HG03565 (cell line): Measurements from ENCODE around the gene OR7A5.
"Not testable (repeated sequence)": the region's sequence is repeated elsewhere in the genome, so short reads cannot be mapped to it uniquely, and the experiment has no call there.

Experiments
- ATAC-seq: cut with Tn5 transposase; IDR thresholded peaks from one replicate; pipeline ENCODE4 v1.9.1; 2021; ENCODE audit warnings: mild to moderate bottlenecking, moderate library complexity; ENCODE audit not compliant: unreplicated experiment

OR7A5 gene

DNA sequence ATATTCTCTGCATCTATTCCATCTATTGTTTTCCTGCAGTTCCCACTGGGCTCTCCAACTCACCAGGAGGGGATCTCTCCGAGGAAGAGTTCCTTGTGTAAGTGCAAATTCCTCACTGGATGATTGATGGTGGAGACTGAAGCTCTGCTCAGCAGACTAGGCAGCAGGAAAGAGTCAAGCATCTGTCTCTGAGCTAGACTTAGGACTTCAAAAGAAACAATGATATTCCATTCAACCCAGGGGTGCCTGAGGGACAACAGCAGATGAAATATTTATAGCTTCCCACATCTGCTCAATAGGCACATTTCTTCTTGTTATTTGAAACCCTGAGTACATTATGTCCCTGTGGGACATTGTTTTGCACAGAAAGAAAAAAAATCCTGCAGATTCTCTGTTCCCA is at the start of gene OR7A5, which contains the start of gene OR7C1:
OR7A5 (minus strand) TSS at position 175 of the 400 bp plus-strand sequence. CDS start 6,944 bp downstream, outside the sequence.
OR7C1 (minus strand) TSS at position 175 of the 400 bp plus-strand sequence. CDS start 35,049 bp downstream, outside the sequence.
- no peak for ATAC-seq

- no peak for ATAC-seq
Observed at GRCh38 chr19:14871619-14872230, 36.7 kb upstream of the OR7A5 start.

- no peak for ATAC-seq
Observed at GRCh38 chr19:14868497-14868896, 33.5 kb upstream of the OR7A5 start.

- no peak for ATAC-seq
Observed at GRCh38 chr19:14848822-14849221, 13.8 kb upstream of the OR7A5 start, which contains the start of gene OR7A10. Gene OR7A10 (minus strand): TSS chr19:14848922. CDS start chr19:14841877, 7,045 bp downstream.

DNA sequence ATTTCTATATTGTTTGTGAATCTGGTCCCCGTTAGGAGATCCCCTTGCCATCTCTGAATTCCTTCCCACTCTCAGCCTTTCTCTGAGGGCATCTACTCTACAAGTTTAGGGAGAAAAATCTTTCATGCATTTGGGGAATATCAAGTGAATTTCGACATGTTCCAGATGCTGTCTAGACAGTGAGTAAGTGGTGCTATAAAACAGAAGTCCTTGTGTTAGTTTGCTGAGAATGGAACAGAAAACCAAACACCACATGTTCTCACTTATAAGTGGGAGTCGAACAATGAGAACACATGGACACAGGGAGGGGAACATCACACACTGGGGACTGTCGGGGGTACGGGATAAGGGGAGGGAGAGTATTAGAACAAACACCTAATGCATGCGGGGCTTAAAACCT is 8.6 kb upstream of the OR7A5 start:
- ATAC-seq: no peak

DNA sequence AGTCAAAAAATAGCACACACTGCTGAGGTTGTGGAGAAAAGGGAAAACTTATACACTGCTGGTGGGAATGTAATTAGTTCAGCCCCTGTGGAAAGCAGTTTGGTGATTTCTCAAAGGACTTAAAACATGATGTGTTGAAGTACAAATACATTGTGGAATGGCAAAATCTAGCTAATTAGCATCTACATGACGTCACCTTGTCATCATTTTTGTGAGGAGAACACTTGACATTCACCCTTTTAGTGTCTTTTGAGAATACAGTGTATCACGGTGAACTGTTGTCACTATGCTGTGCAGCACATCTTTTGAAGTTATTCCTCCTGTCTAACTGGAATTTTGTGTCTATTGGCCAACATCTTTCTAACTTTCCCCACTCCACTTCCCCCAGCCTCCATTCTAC is 8.2 kb upstream of the OR7A5 start:
- no peak for ATAC-seq

- no peak for ATAC-seq
Observed at GRCh38 chr19:14840206-14840605, 5.2 kb upstream of the OR7A5 start.

GRCh38 chr19:14837391-14837790 is 2.4 kb upstream of the OR7A5 start:
- ATAC-seq: no peak

DNA sequence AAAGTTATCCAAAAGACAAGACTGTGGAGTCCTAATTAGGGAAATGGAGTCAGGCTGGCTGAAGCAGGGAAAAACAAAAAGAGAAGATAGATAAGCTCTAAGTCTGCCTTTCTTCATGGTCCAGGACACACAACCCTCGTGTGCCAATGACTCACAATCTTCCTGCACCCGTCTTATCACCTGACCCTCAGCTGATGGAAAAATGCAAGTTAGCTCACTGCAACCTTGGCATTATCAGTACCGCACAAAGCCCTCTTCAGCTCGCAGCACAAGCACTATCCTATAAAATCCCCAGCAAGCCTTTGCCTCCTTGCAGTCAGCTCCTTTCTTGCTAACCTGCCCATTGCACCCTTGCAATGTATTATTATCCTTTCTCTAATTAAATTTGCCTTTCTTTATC is 4.3 kb downstream of the OR7A5 start:
- ATAC-seq: no peak

DNA sequence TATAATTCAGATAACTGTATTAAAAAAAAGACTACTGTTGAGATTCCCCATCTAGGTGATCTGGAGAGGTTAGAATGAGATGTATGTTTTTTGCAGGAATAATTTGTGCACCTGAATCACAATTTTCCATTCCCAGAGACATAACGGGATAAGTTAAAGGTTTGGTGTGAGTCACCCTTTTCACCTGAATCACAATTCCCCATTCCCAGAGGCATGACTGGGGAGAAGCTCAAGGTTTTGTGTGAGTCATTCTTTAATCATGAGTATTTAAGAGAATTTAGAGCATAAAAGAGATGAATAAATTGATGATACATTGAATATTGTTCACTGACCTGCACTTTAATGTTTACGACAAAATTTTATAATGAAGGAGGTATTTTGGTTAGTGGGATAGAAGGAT is 9.0 kb downstream of the OR7A5 start:
- no peak for ATAC-seq

DNA sequence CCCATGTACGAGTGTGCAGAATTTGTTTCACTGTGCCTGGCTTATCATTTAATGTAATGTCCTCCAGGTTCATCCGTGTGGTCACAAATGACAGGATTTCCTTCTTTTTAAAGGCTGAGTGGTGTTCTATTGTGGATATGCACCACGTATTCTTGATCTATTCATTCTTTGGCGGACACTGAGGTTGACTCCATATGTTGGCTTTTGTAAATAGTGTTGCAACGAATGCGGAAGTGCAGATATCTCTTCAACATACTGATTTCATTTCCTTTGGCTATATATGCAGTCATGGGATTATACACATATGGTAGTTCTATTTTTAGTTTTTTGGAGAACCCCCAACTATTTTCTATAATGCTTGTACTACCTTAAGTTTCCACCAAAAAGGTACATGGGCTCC is 13.0 kb downstream of the OR7A5 start:
- ATAC-seq: no peak

DNA sequence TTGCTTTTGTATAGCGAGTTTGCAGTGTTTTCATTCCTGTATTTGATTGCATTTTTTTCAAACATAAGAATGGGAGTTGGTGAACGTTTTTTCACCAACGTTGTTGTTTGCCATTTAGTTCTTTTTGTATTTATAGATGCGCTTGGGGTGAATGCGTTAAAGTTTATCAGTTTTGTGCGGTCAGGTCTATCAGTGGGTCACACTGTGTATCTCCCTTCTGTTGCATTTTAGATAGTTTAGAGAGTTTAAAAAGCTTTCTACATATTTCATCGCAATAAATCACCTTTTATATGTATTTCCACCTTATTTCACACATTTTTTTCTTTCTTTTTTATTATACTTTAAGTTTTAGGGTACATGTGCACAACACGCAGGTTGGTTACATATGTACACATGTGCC is 16.4 kb downstream of the OR7A5 start:
- no peak for ATAC-seq

- ATAC-seq: no peak
Observed at GRCh38 chr19:14817052-14817451, 17.9 kb downstream of the OR7A5 start.

DNA sequence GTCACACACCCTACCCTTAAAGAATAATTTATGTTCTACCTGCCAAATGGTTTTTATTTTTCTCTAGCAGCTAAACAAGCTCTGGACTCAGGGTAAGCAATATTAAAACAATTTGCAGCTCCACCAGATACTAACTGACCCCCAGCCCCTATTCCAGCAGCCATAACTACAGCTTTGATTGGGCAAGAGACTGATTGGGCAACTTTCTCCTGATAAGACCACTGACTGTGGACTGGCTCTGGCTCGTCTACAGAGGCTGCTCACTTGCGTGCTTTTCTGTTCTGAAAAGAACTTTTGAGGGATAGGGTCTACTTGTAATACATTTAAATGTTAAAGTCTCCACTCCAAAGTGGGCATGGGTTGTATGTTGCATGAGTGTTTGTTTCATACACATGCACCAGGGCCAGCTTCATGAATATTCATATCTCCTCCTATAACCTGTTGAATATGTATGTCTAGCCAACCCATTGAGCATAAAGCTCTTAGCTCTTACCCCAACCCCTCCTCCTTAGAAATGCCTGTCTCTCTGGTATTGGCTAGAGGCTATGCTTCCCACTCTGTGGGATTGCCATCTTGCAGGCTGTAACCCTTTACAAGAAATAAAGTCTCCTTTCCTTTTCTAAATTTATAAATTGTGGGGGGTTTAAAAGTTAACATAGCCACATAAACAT is 19.9 kb downstream of the OR7A5 start:
- ATAC-seq: no peak

DNA sequence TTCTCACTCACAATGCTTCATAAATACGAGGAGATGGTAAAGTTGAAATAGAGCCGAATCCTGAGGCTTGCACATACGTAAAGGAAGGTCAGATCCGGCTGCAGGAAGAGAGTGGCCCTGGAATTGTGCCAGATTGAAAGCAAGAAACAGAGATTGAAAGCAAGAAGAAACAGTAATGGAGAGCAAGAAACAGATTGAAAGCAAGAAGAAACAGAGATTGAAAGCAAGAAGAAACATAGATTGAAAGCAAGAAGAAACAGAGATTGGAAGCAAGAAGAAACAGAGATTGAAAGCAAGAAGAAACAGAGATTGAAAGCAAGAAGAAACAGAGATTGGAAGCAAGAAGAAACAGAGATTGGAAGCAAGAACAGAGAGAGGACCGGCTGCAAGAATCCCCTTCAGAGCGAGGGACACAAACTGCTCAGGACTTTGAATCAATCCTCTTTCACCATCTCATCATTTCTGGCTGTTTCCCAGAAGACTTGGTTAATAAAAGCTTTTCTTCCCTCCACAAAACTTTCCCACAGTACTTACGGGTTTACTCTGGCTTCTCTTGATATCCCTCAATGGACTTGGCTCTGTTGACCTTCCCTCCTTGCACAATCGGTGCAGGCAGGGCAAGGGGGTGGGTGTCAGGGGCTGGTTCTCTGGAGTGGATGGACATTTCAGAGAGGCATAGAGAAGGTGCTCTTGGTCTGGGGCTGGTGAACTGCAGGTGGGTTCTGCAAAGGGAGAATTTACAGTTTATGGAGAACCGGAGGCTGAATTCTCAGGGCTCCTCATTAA is 25.5 kb downstream of the OR7A5 start:
- no peak for ATAC-seq

GRCh38 chr19:14804765-14805164 is 30.2 kb downstream of the OR7A5 start:
- no peak for ATAC-seq

GRCh38 chr19:14798760-14799159 is 36.2 kb downstream of the OR7A5 start:
- no peak for ATAC-seq

- no peak for ATAC-seq
Observed at GRCh38 chr19:14796021-14796420, 39.0 kb downstream of the OR7A5 start.

DNA sequence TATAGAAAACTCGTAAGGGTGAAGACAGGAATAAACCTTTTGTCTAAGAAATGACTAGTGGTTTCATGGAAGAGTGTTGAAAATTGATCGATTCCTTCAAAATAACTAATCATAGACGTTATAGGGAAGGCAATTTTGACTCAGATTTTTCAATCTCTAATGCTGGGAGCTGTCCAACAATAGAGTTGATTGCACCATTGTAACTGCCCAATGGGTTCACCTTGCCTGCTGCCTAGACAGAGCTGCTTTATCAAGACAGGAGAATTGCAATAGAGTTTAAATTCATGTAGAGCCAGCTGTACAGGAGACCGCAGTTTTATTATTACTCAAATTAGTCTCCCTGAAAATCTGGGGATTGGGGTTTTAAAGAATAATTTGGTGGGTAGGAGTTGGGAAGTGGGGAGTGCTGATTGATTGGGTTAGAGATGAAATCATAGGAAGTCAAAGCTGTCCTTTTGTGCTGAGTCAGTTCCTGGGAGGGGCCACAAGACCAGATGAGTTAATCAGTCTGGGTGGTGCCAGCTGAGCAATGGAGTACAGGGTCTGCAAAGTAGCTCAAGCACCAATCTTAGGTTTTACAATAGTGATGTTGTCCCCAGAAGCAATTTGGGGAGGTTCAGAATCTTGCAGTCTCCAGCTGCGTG is 39.8 kb downstream of the OR7A5 start:
- no peak for ATAC-seq

DNA sequence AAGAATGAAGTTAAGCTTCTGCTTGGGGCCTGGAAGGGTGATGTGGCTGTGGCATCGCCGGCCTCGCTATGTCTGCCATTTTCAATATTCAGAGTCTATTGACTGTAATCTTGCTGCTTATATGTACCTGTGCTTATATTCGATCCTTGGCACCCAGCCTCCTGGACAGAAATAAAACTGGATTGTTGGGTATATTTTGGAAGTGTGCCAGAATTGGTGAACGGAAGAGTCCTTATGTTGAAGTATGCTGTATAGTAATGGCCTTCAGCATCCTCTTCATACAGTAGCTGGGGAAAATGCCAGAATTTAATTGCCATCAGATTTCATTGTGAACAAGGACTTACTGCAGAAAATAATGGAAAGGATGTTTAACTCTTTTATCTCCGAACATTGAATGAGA is 42.7 kb downstream of the OR7A5 start:
- not testable (repeated sequence) for ATAC-seq

DNA sequence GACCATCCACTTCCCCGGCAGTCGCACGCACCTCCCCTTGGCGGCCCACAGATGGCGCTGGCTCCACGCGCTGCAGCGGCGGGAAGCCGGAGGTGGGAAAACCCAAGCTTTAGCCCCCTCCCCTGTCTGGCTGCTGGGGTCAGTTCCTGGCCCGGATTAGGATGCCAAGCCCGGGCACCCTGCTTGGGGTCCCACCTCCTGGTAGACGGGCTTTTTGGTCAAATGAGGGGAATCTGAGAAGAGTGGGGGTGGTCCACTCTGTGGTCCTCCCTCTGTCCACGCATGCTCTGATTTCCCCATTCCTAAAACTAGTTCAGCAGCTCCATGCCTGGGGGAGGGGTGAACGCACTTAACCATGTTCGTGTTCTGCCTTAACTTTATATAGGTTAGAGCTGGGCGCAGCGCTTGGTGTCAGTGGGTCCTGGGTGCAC is 48.5 kb downstream of the OR7A5 start:
- ATAC-seq: no peak
